Activated naive CD4-positive, alpha-beta T cell treated with anti-CD3 and anti-CD28 coated beads, Interleukin-2, amount 50 U/mL, for 72 hours (primary cell): Measurements from ENCODE around the gene SLC24A5. TPM values are rescaled to one million over a fixed set of nuclear protein-coding genes. Genes with fewer than 3 reads are reported as not detected.

Experiments
- ATAC-seq, 2 donors: fragments of 150-1000 bp; cut with Tn5 transposase; 2 replicates each; pipeline ENCODE4 v1.10.0; 2021; ENCODE audit warnings: mild to moderate bottlenecking in 2 of 2, moderate library complexity in 2 of 2
- DNase-seq, 2 donors: peaks; one replicate each; pipeline ENCODE4 v3.0.0; 2021 to 2022; ENCODE audit warnings: low spot score in 2 of 2
- H3K27ac Mint-ChIP-seq, 2 donors: one replicate each; pipeline ENCODE4 v1.8.0; 2022; ENCODE audit warnings: mild to moderate bottlenecking in 2 of 2, mixed read lengths in 2 of 2
- H3K36me3 Mint-ChIP-seq, 2 donors: one replicate each; pipeline ENCODE4 v1.8.0; 2022; ENCODE audit warnings: mixed read lengths in 2 of 2
- H3K9me3 Mint-ChIP-seq, 2 donors: one replicate each; pipeline ENCODE4 v1.8.0; 2022; ENCODE audit warnings: mixed read lengths in 2 of 2
- total RNA-seq, 2 donors: library from RNA; stranded (reverse); gene quantifications; one replicate each; pipeline ENCODE4 v1.2.3, GENCODE V29; 2022

SLC24A5 gene
- total RNA-seq, result not detected

DNA sequence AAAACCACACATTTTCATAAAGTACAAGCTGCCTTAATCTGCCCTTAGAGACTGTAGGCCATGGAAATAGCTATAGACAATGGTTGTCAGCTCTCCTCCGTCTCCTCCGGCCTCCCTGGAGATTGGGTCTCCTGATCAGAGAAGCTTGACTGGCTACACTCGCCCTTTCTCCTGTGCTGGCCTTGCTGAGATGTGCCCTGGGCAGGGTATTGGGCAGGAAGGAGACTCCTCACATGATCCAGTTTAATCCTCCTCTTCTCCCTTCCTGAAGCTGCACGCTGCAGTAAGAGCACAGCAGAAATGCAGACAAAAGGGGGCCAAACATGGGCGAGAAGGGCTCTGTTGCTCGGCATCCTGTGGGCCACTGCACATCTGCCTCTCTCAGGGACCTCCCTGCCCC is at the start of gene SLC24A5:
Gene SLC24A5, plus strand, starts transcription at position 246 of the 400 bp plus-strand sequence. Its CDS starts 55 bp downstream, at position 301.
- Mint-ChIP-seq H3K27ac (no peak within 1 kb of the TSS), H3K9me3 (peaks cover 0 to 5% of the 10 kb centered on the region in 2 donors), H3K36me3 (no peaks in the 10 kb centered on the region)
- ATAC-seq (no peak), DNase-seq (no peak)

DNA sequence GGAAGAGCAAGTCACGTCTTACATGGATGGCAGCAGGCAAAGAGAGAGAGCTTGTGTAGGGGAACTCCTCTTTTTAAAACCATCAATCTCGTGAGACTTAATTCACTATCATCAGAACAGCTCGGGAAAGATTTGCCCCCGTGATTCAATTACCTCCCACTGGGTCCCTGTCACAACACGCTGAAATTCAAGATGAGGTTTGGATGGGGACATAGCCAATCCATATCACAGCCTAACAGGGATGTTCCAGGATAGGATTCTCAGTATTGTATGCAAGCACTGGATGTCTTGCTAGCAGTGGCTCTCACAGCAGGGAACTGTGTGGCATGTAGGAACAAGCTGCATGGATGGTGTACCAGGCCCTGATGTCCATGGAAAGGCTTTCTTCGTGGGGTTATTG is 47.8 kb upstream of the SLC24A5 start:
- no peak for ATAC-seq
- DNase-seq, result no peak
- Mint-ChIP-seq H3K27ac (no peak overlapping the region), H3K9me3 (peaks cover 4 to 8% of the 10 kb centered on the region in 2 donors), H3K36me3 (no peaks in the 10 kb centered on the region)

GRCh38 chr15:48073881-48074280 is 46.9 kb upstream of the SLC24A5 start:
- Mint-ChIP-seq H3K9me3 (peaks cover 4 to 8% of the 10 kb centered on the region in 2 donors), H3K27ac (no peak overlapping the region), H3K36me3 (no peaks in the 10 kb centered on the region)
- DNase-seq, result no peak
- no peak for ATAC-seq

DNA sequence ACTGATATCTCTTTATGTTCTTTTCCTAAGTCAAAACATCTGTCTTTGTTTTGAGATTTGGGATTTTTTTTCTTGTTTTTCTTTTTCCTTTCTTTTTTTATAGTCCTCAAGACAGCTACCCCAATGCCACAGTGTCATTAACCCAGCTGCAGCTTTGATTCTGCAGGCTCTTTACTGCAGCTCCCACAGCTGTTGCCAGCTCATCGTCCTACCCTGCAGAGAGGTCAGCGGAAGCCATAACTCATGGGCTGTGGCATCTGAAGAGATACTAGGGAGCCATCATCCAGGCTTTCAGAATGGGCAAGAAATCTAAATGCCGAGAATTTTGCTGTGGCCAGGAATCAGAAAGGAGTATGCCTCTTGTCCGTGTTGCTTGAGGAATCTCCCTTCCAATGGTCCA is 44.3 kb upstream of the SLC24A5 start:
- H3K27ac Mint-ChIP-seq, result no peak overlapping the region
- H3K9me3 Mint-ChIP-seq, result peaks cover 0 to 4% of the 10 kb centered on the region in 2 donors
- ATAC-seq, result no peak
- no peaks in the 10 kb centered on the region for H3K36me3 Mint-ChIP-seq
- no peak for DNase-seq

DNA sequence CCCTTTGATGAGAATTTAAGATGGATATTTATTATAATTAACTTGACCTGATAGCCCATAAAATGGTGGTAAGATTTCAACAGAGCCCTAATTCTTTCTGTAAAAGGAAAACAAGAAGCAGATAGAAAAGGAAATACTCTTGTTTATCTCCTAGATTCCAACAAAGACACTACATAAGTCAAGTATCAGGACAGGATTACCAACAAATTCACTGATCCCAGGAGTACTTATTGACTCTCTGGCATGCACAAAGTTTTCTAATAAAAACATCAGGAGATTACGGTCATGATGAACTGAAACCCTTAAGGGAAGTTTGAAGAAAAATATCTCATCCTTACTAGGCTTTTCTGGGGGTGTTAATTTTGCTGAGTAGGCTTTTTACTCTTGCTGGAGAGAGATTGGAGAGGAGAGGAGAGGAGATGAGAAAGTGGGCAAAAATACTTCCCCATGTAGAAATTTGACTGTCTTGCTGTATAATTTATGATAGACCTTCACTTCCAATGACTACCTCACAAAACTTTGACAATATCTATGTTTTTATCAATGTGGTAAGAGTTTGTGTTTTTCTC is 43.1 kb upstream of the SLC24A5 start:
- no peak overlapping the region for H3K27ac Mint-ChIP-seq
- H3K36me3 Mint-ChIP-seq, result no peaks in the 10 kb centered on the region
- DNase-seq, result no peak
- peaks cover 4 to 6% of the 10 kb centered on the region in 2 donors for H3K9me3 Mint-ChIP-seq
- ATAC-seq, result no peak

DNA sequence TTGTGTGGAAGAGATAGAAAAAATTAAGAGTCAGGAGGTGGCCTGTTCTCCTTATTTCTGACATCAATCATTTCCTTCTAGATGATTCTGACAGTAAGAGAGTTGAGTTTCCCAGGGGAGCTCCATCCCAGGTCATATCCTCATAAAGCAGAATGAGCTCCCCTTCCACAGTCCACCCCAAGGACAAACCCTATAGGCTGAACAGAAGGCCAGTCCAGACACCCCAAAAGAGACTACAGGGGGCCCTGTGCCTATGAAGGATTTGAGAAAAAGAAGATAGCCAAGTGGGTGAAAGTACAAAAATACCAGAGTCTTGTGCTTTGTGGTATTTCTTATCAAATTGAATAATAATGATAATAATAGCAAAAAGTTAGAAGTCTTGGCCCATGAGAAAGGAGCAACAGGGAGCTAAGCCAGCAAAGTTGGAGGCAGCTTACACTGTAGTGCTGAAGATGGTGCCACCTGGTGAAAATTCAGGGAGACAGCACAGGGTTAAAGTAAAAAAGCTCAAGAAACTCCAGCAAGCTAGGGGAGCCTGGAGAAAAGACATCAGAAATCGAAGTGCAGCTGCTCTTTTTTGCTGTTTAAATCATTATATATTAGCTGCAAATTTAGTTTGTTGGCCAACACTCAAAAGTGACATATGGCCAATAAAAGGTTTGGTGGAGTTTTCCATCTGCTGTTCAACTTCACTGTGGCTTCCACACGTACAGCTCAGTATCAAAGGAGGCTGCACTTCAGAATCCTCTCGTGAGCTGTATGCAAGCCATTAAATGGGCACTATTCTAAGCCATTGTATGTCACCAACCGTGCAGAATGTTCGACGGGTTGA is 35.8 kb upstream of the SLC24A5 start:
- peaks cover 0 to 6% of the 10 kb centered on the region in 2 donors for H3K9me3 Mint-ChIP-seq

DNA sequence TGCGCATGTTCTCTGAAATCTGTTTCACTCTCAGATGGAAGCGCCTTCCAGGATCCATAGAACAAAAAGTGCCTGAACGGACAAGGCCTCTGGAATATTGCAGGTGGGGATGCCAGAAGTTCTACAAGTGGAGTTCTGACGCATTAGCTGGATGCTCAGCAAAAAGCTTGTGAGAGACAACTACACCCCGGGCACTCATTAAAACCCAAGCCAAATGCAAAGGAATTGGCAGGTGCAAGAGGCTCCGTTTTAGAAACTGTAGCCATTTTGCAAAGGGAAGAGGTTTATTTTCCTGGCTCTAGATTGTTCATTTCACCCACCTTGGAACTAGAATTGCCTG is 35.2 kb upstream of the SLC24A5 start:
- DNase-seq (no peak), ATAC-seq (no peak)
- H3K27ac Mint-ChIP-seq, result no peak overlapping the region
- H3K9me3 Mint-ChIP-seq, result peaks cover 0 to 6% of the 10 kb centered on the region in 2 donors
- H3K36me3 Mint-ChIP-seq, result no peaks in the 10 kb centered on the region

More for the DNA sequence above, 35.8 kb upstream of the SLC24A5 start:
- ATAC-seq, result no peak
- H3K27ac Mint-ChIP-seq, result no peak overlapping the region
- DNase-seq, result no peak
- no peaks in the 10 kb centered on the region for H3K36me3 Mint-ChIP-seq

DNA sequence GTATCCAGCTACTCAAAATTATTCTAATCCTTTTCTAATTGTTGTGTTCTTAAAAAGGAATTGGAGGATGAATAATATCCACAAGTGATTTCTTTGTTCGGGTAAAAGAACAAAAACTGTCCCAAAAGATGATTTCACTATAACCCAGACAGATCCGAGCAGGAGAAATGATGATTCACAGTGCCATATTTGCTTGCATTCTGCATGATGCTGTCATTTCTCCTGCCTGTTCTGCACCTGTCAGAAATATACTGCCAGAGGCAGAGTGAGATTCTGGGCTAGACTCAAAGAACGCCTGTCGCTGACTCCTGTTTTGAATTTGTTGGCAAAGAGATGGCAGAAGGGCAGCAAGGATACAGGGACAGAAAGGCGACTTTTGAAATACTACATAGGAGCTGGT is 34.7 kb upstream of the SLC24A5 start:
- Mint-ChIP-seq H3K27ac (no peak overlapping the region), H3K9me3 (peaks cover 0 to 6% of the 10 kb centered on the region in 2 donors), H3K36me3 (no peaks in the 10 kb centered on the region)
- ATAC-seq (no peak), DNase-seq (no peak)

GRCh38 chr15:48086576-48086975 is 34.2 kb upstream of the SLC24A5 start:
- Mint-ChIP-seq H3K9me3 (peaks cover 0 to 6% of the 10 kb centered on the region in 2 donors), H3K36me3 (no peaks in the 10 kb centered on the region), H3K27ac (no peak overlapping the region)
- ATAC-seq, result no peak
- DNase-seq, result no peak

GRCh38 chr15:48087844-48088243 is 32.9 kb upstream of the SLC24A5 start:
- H3K27ac Mint-ChIP-seq, result no peak overlapping the region
- ATAC-seq (no peak), DNase-seq (no peak)
- H3K9me3 Mint-ChIP-seq, result no peaks in the 10 kb centered on the region
- no peaks in the 10 kb centered on the region for H3K36me3 Mint-ChIP-seq

- Mint-ChIP-seq H3K9me3 (no peaks in the 10 kb centered on the region), H3K36me3 (no peaks in the 10 kb centered on the region), H3K27ac (no peak overlapping the region)
- DNase-seq, result no peak
- ATAC-seq, result no peak
Measured at GRCh38 chr15:48089702-48090101, 31.1 kb upstream of the SLC24A5 start.

DNA sequence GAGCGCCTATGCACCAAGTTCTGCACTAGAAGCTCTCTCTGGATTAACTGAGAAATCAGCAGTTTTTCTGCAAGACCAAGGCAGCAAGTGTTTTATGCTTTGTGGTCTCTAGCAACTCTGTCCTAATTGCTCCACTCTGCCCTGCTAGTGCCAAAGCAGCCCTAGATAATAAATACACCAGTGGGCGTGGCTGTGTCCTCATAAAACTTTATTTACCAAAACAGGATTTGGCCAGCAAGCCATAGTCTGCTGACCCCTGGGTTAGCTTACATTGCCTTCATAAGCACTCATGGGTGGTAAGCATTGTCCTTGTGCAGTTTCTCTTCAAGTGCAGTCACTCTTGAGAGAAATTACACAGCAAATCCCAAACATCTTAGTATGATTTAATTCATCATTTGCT is 30.7 kb upstream of the SLC24A5 start:
- Mint-ChIP-seq H3K36me3 (no peaks in the 10 kb centered on the region), H3K27ac (no peak overlapping the region), H3K9me3 (no peaks in the 10 kb centered on the region)
- no peak for ATAC-seq
- no peak for DNase-seq

DNA sequence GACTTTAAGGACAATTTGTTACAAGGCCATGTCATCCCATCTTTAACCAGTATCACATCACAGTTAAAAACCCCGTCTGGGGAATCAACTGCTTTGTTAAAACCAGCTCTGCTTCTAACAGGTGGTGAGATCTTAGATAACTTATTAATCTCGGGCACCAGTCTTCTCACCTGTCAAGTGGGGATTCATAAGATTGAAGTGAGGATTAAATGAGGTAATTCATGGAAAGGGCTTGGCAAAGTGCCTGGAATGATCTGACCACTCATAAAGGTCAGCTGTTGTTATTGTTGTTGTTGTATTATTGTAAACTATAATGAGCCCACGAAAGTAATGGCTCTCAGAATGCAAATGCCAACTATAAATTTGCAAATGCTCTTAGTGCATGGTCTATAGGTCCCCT is 30.1 kb upstream of the SLC24A5 start:
- no peaks in the 10 kb centered on the region for H3K36me3 Mint-ChIP-seq
- no peak overlapping the region for H3K27ac Mint-ChIP-seq
- no peaks in the 10 kb centered on the region for H3K9me3 Mint-ChIP-seq
- DNase-seq (no peak), ATAC-seq (no peak)

DNA sequence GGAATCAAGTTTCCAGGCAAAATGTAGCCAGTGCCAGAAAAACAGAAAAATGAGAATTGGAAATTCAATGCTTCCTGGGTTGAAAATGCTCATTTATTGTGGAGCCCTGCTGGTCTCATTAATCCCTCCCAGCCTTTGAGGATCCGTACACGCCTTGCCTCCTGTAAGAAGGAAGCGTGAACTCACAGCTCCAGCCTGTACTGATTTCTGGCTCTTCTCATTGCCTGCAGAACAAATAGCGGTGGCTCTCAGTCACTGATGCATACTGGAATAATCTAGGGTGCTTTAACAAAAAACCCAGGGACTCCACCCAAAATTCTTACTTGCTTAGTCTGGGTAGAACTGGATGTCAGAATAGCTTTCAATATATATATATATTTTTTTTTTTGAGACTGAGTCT is 29.3 kb upstream of the SLC24A5 start:
- Mint-ChIP-seq H3K36me3 (no peaks in the 10 kb centered on the region), H3K27ac (no peak overlapping the region), H3K9me3 (no peaks in the 10 kb centered on the region)
- ATAC-seq, result no peak
- DNase-seq, result no peak

DNA sequence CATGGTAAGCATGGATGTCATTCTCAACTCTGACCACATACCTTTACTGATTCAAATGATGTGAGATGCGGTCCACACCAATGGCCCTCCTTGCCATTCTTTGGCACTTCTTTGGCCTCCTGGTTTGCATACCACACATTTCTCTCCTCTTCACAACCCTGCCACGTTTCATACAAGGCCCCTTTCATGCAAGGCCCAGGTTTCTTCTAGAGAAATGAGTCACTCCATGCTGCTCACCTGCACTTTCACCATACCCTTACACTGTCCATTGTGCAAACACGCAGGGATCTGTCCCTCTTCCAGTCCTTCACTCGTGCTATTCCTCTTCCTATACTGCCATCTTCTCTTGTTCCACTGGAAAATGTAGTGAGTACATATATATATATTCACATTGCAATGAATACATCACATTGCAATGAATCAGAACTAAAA is 24.4 kb upstream of the SLC24A5 start:
- no peak for ATAC-seq
- no peaks in the 10 kb centered on the region for H3K9me3 Mint-ChIP-seq
- no peak overlapping the region for H3K27ac Mint-ChIP-seq
- no peaks in the 10 kb centered on the region for H3K36me3 Mint-ChIP-seq
- no peak for DNase-seq

GRCh38 chr15:48096813-48097212 is 24.0 kb upstream of the SLC24A5 start:
- no peak for ATAC-seq
- Mint-ChIP-seq H3K36me3 (no peaks in the 10 kb centered on the region), H3K9me3 (no peaks in the 10 kb centered on the region)

DNA sequence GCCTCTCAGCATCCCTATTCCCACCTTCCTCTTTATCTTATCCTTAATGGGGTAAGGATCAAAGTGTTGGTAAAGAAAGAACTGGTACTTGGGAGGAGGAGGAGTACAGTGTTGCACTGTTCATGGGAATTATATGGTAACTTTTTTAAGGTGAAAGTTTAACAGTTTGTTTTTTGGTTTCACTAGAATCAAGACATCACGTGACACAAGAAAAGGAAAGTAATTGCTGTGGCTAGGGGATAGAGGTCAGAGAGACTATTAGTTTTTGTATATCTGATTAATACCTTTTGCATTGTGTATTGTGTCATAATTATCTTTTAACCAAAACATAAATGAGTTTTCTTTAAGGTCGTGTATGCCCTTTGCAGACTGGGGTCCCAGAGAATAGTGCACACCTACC is 23.5 kb upstream of the SLC24A5 start:
- Mint-ChIP-seq H3K9me3 (no peaks in the 10 kb centered on the region), H3K27ac (no peak overlapping the region), H3K36me3 (no peaks in the 10 kb centered on the region)
- ATAC-seq (no peak), DNase-seq (no peak)

More at GRCh38 chr15:48096813-48097212, 24.0 kb upstream of the SLC24A5 start:
- no peak for DNase-seq
- no peak overlapping the region for H3K27ac Mint-ChIP-seq

- H3K36me3 Mint-ChIP-seq, result no peaks in the 10 kb centered on the region
- no peak overlapping the region for H3K27ac Mint-ChIP-seq
- DNase-seq (no peak), ATAC-seq (no peak)
- H3K9me3 Mint-ChIP-seq, result no peaks in the 10 kb centered on the region
Measured at GRCh38 chr15:48101376-48101961, 19.3 kb upstream of the SLC24A5 start.
